HCT116 (cell line): Measurements from ENCODE around the gene C2CD3. TPM values are rescaled to one million over a fixed set of nuclear protein-coding genes. Genes with fewer than 3 reads are reported as not detected.

ENCODE experiments used
- ATAC-seq: fragments of 200-7000 bp; cut with Tn5 transposase; 2 replicates; pipeline ENCODE4 v1.9.1; 2020; ENCODE audit warnings: mild to moderate bottlenecking, moderate library complexity
- BruUV-seq: library from RNA; stranded (reverse); fragments of 400-500 nt; replicated peaks from 2 replicates; lab custom pipeline; 2021; lab: Mats Ljungman, UMichigan
- CTCF ChIA-PET: fragments of 300-600 bp; sonication (Branson Sonifier 250); formaldehyde crosslinking; loops from one replicate; lab custom pipeline; 2021; ENCODE audit warnings: antibody characterized with exemption; lab: Charles Lee
- POLR2A ChIA-PET: fragments of 300-600, 350-600 bp; sonication (Branson Sonifier 250); formaldehyde crosslinking; loops from one replicate; lab custom pipeline; 2021; ENCODE audit warnings: antibody characterized with exemption; lab: Charles Lee
- RAD21 ChIA-PET, 2 experiments: fragments of 300-600 bp; sonication (Branson Sonifier 250); formaldehyde crosslinking; loops; one replicate each; lab custom pipeline; 2023; ENCODE audit warnings: low total read pairs in 2 of 2; ENCODE audit not compliant: uncharacterized antibody in 2 of 2, unreplicated experiment in 2 of 2, low non-redundant PET in 1 of 2; lab: Charles Lee
- DNase-seq: peaks from one replicate; pipeline ENCODE4 v3.0.0-alpha.2; 2010; ENCODE audit warnings: low read depth, low spot score
- H2AFZ ChIP-seq: fragments of 200-600 bp; shearing (Covaris generic), sonication (generic); 2 replicates; pipeline ENCODE4 v1.6.1; 2017; ENCODE audit warnings: low read depth, mixed run types, mixed read lengths, antibody characterized with exemption, low read length; ENCODE audit not compliant: poor library complexity, severe bottlenecking
- H3K27ac ChIP-seq: 2 replicates; pipeline ENCODE4 v1.5.1; 2012; ENCODE audit warnings: low read depth, low read length
- H3K27me3 ChIP-seq: fragments of 200-600 bp; sonication (generic); 2 replicates; pipeline ENCODE4 v1.6.1; 2016; ENCODE audit warnings: mixed run types, low read length, mixed read lengths; ENCODE audit not compliant: insufficient read depth
- H3K36me3 ChIP-seq, 2 experiments: fragments of 200-500 bp in 1 of 2; fragments of 200-600 bp in 1 of 2; sonication (Bioruptor generic) in 1 of 2; sonication (generic) in 1 of 2; 2 replicates each; pipeline versions ENCODE4 v1.5.1 to v1.6.1; 2014 to 2016; ENCODE audit warnings: low read length in 2 of 2, inconsistent platforms in 1 of 2, mixed read lengths in 1 of 2, mixed run types in 1 of 2; ENCODE audit not compliant: insufficient read depth in 2 of 2, control insufficient read depth in 1 of 2
- H3K4me1 ChIP-seq, 2 experiments: fragments of 200-600 bp in 1 of 2; sonication (generic) in 1 of 2; 2 replicates each; pipeline versions ENCODE4 v1.5.1 to v1.6.1; 2012 to 2017; ENCODE audit warnings: low read length in 2 of 2, inconsistent platforms in 1 of 2, mild to moderate bottlenecking in 1 of 2, mixed read lengths in 1 of 2, mixed run types in 1 of 2, moderate library complexity in 1 of 2; ENCODE audit not compliant: insufficient read depth in 2 of 2, control insufficient read depth in 1 of 2
- H3K4me2 ChIP-seq: fragments of 200-600 bp; sonication (generic); 2 replicates; pipeline ENCODE4 v1.6.1; 2017; ENCODE audit warnings: mixed run types, low read length, mixed read lengths
- H3K4me3 ChIP-seq, 2 experiments: fragments of 200-600 bp in 1 of 2; sonication (generic) in 1 of 2; replicated peaks in 1 of 2; 2 replicates each; pipeline ENCODE4 v1.5.1; 2011 to 2016; ENCODE audit warnings: low read length in 2 of 2, control low read depth in 1 of 2, low read depth in 1 of 2, mild to moderate bottlenecking in 1 of 2, mixed read lengths in 1 of 2, mixed run types in 1 of 2
- H3K79me2 ChIP-seq: fragments of 200-600 bp; sonication (generic); 2 replicates; pipeline ENCODE4 v1.6.1; 2017; ENCODE audit warnings: mild to moderate bottlenecking, mixed run types, low read length, moderate library complexity, mixed read lengths; ENCODE audit not compliant: insufficient read depth
- H3K9ac ChIP-seq: fragments of 200-600 bp; sonication (generic); 2 replicates; pipeline ENCODE4 v1.6.1; 2016; ENCODE audit warnings: low read length, mixed read lengths
- H3K9me2 ChIP-seq: fragments of 200-600 bp; sonication (generic), shearing (Covaris generic); 2 replicates; pipeline ENCODE4 v1.6.1; 2017; ENCODE audit warnings: mixed run types, mild to moderate bottlenecking, moderate library complexity; ENCODE audit not compliant: insufficient read depth
- H3K9me3 ChIP-seq, 2 experiments: fragments of 200-500 bp in 1 of 2; fragments of 200-600 bp in 1 of 2; sonication (Bioruptor generic) in 1 of 2; sonication (generic) in 1 of 2; 2 replicates each; pipeline ENCODE4 v1.6.1; 2014 to 2017; ENCODE audit warnings: low read length in 2 of 2, mixed read lengths in 2 of 2, inconsistent platforms in 1 of 2, low read depth in 1 of 2, mild to moderate bottlenecking in 1 of 2, mixed run types in 1 of 2, moderate library complexity in 1 of 2; ENCODE audit not compliant: control insufficient read depth in 1 of 2, insufficient read depth in 1 of 2
- H4K20me1 ChIP-seq: fragments of 200-600 bp; sonication (generic), shearing (Covaris generic); 2 replicates; pipeline ENCODE4 v1.6.1; 2017; ENCODE audit warnings: mixed run types, mild to moderate bottlenecking, moderate library complexity; ENCODE audit not compliant: insufficient read depth
- CTCF ChIP-seq, 3 experiments: fragments of 200-600 bp in 1 of 3; sonication (generic) in 1 of 3; IDR thresholded peaks in 2 of 3; conservative IDR thresholded peaks in 1 of 3; 2 replicates each; pipeline ENCODE4 v1.5.1; 2012 to 2017; ENCODE audit warnings: low read depth in 2 of 3, low read length in 2 of 3, antibody characterized with exemption in 1 of 3, borderline replicate concordance in 1 of 3, control low read depth in 1 of 3, mild to moderate bottlenecking in 1 of 3, mixed read lengths in 1 of 3, mixed run types in 1 of 3, moderate library complexity in 1 of 3; ENCODE audit not compliant: insufficient read depth in 1 of 3
- EGR1 ChIP-seq: IDR thresholded peaks from 2 replicates; pipeline ENCODE4 v1.6.1; 2012; ENCODE audit warnings: low read depth
- ELF1 ChIP-seq: IDR thresholded peaks from 2 replicates; pipeline ENCODE4 v1.6.1; 2012; ENCODE audit warnings: low read depth, borderline replicate concordance
- EZH2 ChIP-seq: fragments of 200-600 bp; sonication (generic); IDR thresholded peaks from 2 replicates; pipeline ENCODE4 v1.6.1; 2017; ENCODE audit warnings: antibody characterized with exemption, mixed run types
- MAX ChIP-seq: IDR thresholded peaks from 2 replicates; pipeline ENCODE4 v1.6.1; 2012
- POLR2A ChIP-seq: IDR thresholded peaks from 2 replicates; pipeline ENCODE4 v1.7.0; 2011; ENCODE audit warnings: borderline replicate concordance; ENCODE audit not compliant: insufficient read depth, insufficient read length; ENCODE audit errors: extremely low read depth
- POLR2AphosphoS5 ChIP-seq: IDR thresholded peaks from 2 replicates; pipeline ENCODE4 v1.6.1; 2011; ENCODE audit warnings: mild to moderate bottlenecking, low read depth, low read length, moderate library complexity
- RAD21 ChIP-seq: IDR thresholded peaks from 2 replicates; pipeline ENCODE4 v1.6.1; 2012; ENCODE audit warnings: low read depth, mild to moderate bottlenecking
- REST ChIP-seq: IDR thresholded peaks from 2 replicates; pipeline ENCODE4 v1.6.1; 2012; ENCODE audit warnings: low read depth
- SP1 ChIP-seq: IDR thresholded peaks from 2 replicates; pipeline ENCODE4 v1.6.1; 2012; ENCODE audit warnings: low read depth
- TCF7L2 ChIP-seq: IDR thresholded peaks from 2 replicates; pipeline ENCODE4 v1.7.0; 2011; ENCODE audit warnings: borderline replicate concordance, inconsistent platforms; ENCODE audit not compliant: insufficient read depth, insufficient read length; ENCODE audit errors: extremely low read depth
- YY1 ChIP-seq: IDR thresholded peaks from 2 replicates; pipeline ENCODE4 v1.6.1; 2011; ENCODE audit warnings: low read length, low read depth, moderate library complexity, mild to moderate bottlenecking; ENCODE audit not compliant: insufficient replicate concordance; ENCODE audit errors: extremely low read depth
- ZBTB33 ChIP-seq: IDR thresholded peaks from 2 replicates; pipeline ENCODE4 v1.6.1; 2011; ENCODE audit warnings: mild to moderate bottlenecking, low read length, moderate library complexity; ENCODE audit not compliant: insufficient replicate concordance; ENCODE audit errors: extremely low read depth
- intact Hi-C: fragments of 100-400 bp; cut with micrococcal nuclease; formaldehyde crosslinking; loops from 2 replicates; pipeline ENCODE4 v1.10.0; 2022
- total RNA-seq: library from RNA; stranded (reverse); gene quantifications from one replicate; pipeline ENCODE4 v1.2.1, GENCODE V29; 2021; ENCODE audit not compliant: unreplicated experiment

The C2CD3 gene
- total RNA-seq, 1 experiment from 2014 or later = 30.6 TPM

GRCh38 chr11:74006743-74007304 is 164.0 kb downstream of the C2CD3 start:
- H2AFZ ChIP-seq = no peak overlapping the region
- no peak overlapping the region for H3K27ac ChIP-seq
- TF ChIP-seq ELF1 = no peak
- no peak for TF ChIP-seq POLR2AphosphoS5
- no peak for TF ChIP-seq MAX
- TF ChIP-seq CTCF (IDR thresholded peaks at IDR 0.05 in 2 of 3, conservative IDR thresholded peaks at IDR 0.05 in 1 of 3; ENCODE audit: borderline replicate concordance in 1 of 3, insufficient read depth in 1 of 3, low read depth in 2 of 3, low read length in 2 of 3) = no peak
- no peak for TF ChIP-seq EZH2
- TF ChIP-seq ZBTB33 = no peak
- TF ChIP-seq EGR1 = no peak
- TF ChIP-seq YY1 = no peak
- TF ChIP-seq POLR2A = no peak
- no peak for TF ChIP-seq REST
- no peak for TF ChIP-seq SP1
- no peak for TF ChIP-seq RAD21
- no peak for TF ChIP-seq TCF7L2
- no peaks in the 10 kb centered on the region for H3K9me3 ChIP-seq
- H3K9me2 ChIP-seq = no peaks in the 10 kb centered on the region
- no peak overlapping the region for H3K4me2 ChIP-seq
- no peak overlapping the region for H3K4me3 ChIP-seq
- intact Hi-C loops = no loop called here
- H3K79me2 ChIP-seq = no peaks in the 10 kb centered on the region
- no TSS peak for BruUV-seq
- ATAC-seq = no peak
- H3K9ac ChIP-seq = no peak overlapping the region
- ChIA-PET POLR2A (no interaction called here), CTCF (no interaction called here), RAD21 (no interaction called here)
- H3K36me3 ChIP-seq = no peaks in the 10 kb centered on the region
- no peaks in the 10 kb centered on the region for H3K27me3 ChIP-seq
- no peaks in the 10 kb centered on the region for H3K4me1 ChIP-seq
- H4K20me1 ChIP-seq = no peaks in the 10 kb centered on the region
- DNase-seq = no peak
